ENCODE results near the gene ROPN1L. TPM values are rescaled to one million over a fixed set of nuclear protein-coding genes. Genes with fewer than 3 reads are reported as not detected.
"Not testable (repeated sequence)": the region's sequence is repeated elsewhere in the genome, so short reads cannot be mapped to it uniquely, and the experiment has no call there.

ROPN1L gene
- total RNA-seq, 1 donor from 2014 or later, result 11.5 TPM

- no peaks in the 10 kb centered on the region for H3K36me3 ChIP-seq
- H3K27me3 ChIP-seq (ENCODE audit: low read depth), result no peaks in the 10 kb centered on the region
- H3K9me3 ChIP-seq, result peaks cover 11% of the 10 kb centered on the region
- H3K27ac ChIP-seq, result no peak overlapping the region
- intact Hi-C loops (cut with DNase I), result no loop called here
- no peak for DNase-seq
- H3K4me1 ChIP-seq, result peaks cover 15% of the 10 kb centered on the region
- ATAC-seq, result no peak
- no peak overlapping the region for H3K4me3 ChIP-seq
- TF ChIP-seq CTCF (IDR thresholded peaks at IDR 0.05), result no peak
Measured at GRCh38 chr5:10493884-10494283, 52.2 kb downstream of the ROPN1L start.

GRCh38 chr5:10494497-10494896 is 52.8 kb downstream of the ROPN1L start:
- DNase-seq; H3K36me3 ChIP-seq; H3K4me3 ChIP-seq; intact Hi-C loops (cut with DNase I); H3K27me3 ChIP-seq (ENCODE audit: low read depth); H3K27ac ChIP-seq; ATAC-seq: not testable (repeated sequence)
- peaks cover 11% of the 10 kb centered on the region for H3K9me3 ChIP-seq
- peaks cover 12% of the 10 kb centered on the region for H3K4me1 ChIP-seq

- Histone ChIP-seq H3K4me1 (no peaks in the 10 kb centered on the region), H3K4me3 (no peak overlapping the region), H3K9me3 (peaks cover 11% of the 10 kb centered on the region), H3K36me3 (no peaks in the 10 kb centered on the region), H3K27ac (no peak overlapping the region), H3K27me3 (ENCODE audit: low read depth) (no peaks in the 10 kb centered on the region)
- intact Hi-C loops (cut with DNase I), result no loop called here
- no peak for TF ChIP-seq CTCF (IDR thresholded peaks at IDR 0.05)
- no peak for DNase-seq
- ATAC-seq, result no peak
Measured at GRCh38 chr5:10497554-10497953, 55.9 kb downstream of the ROPN1L start.

- Histone ChIP-seq H3K27ac (no peak overlapping the region), H3K4me1 (no peaks in the 10 kb centered on the region), H3K9me3 (peaks cover 11% of the 10 kb centered on the region), H3K36me3 (no peaks in the 10 kb centered on the region), H3K27me3 (ENCODE audit: low read depth) (no peaks in the 10 kb centered on the region), H3K4me3 (no peak overlapping the region)
- no peak for TF ChIP-seq CTCF (IDR thresholded peaks at IDR 0.05)
- intact Hi-C loops (cut with DNase I), result no loop called here
- ATAC-seq, result no peak
- no peak for DNase-seq
Measured at GRCh38 chr5:10498350-10498749, 56.7 kb downstream of the ROPN1L start.

GRCh38 chr5:10499066-10499465 is 57.4 kb downstream of the ROPN1L start:
- intact Hi-C loops (cut with DNase I), result no loop called here
- DNase-seq, result no peak
- peaks cover 11% of the 10 kb centered on the region for H3K9me3 ChIP-seq
- H3K36me3 ChIP-seq, result no peaks in the 10 kb centered on the region
- H3K4me1 ChIP-seq, result no peaks in the 10 kb centered on the region
- no peak overlapping the region for H3K27ac ChIP-seq
- no peak for TF ChIP-seq CTCF (IDR thresholded peaks at IDR 0.05)
- H3K27me3 ChIP-seq (ENCODE audit: low read depth), result no peaks in the 10 kb centered on the region
- ATAC-seq, result no peak
- no peak overlapping the region for H3K4me3 ChIP-seq

GRCh38 chr5:10499776-10500175 is 58.1 kb downstream of the ROPN1L start:
- Histone ChIP-seq H3K4me3 (no peak overlapping the region), H3K27me3 (ENCODE audit: low read depth) (no peaks in the 10 kb centered on the region), H3K9me3 (peaks cover 4% of the 10 kb centered on the region), H3K4me1 (no peaks in the 10 kb centered on the region), H3K27ac (no peak overlapping the region), H3K36me3 (no peaks in the 10 kb centered on the region)
- intact Hi-C loops (cut with DNase I), result no loop called here
- no peak for DNase-seq
- no peak for ATAC-seq
- TF ChIP-seq CTCF (IDR thresholded peaks at IDR 0.05), result no peak
